HTERT RPE-1 (cell line): ENCODE data around the gene MACF1.

Experiments used
- in situ Hi-C: fragments of 300-500 bp; cut with MboI; formaldehyde crosslinking; loops from 4 replicates; pipeline ENCODE4 v1.14.3; 2020; ENCODE audit warnings: low sequenced_read_pairs

The MACF1 gene

GRCh38 chr1:39529901-39530535, 325.5 kb downstream of the MACF1 start:
- in situ Hi-C loops = no loop called here

DNA sequence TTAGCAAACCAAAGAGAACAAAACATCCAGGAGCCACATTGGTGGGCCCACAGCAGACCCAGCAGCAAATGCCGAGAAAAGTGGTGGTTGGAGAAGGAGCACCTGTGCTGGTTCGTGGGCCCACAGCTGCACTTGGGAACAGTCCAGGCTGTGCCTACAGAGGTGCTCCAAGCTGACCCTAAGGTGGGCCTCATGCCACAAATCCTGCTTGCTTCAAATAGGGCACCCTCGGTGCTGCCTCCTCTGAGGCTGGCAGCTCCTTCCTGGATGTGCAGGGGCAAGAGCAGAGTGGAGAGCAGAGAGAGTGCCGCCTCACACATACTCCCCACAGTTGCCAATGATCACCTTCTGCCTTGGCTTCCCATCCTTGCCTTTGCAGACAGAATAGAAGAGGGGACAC, 327.0 kb downstream of the MACF1 start:
- in situ Hi-C loops = no loop called here

DNA sequence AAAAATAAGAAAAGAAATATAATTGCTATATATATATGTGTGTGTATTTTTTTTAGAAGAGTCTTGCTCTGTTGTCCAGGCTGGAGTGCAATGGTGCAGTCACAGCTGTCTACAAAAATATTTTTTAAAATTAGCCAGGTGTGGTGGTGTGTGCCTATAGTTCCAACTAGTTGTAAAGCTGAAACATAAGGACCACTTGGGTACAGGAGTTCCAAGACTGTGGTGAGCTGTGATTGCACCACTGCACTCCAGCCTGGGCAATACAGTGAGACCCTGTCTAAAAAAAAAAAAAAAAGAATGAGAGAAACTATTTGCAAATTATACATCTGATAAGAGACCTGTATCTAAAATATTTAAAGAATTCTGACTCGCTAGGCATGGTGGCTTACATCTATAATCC, 328.9 kb downstream of the MACF1 start:
- in situ Hi-C loops = no loop called here
